Loucy (cell line): ENCODE data around the gene GAPDHS.

Source experiments
- EZH2phosphoT487 ChIP-seq: fragments of 200-600 bp; IDR thresholded peaks from 2 replicates; pipeline ENCODE4 v1.6.1; 2018; ENCODE audit warnings: antibody characterized with exemption, mild to moderate bottlenecking, moderate library complexity, borderline replicate concordance
- TF ChIP-seq, protein P1 (sequence below): fragments of 200-600 bp; sonication (generic); conservative IDR thresholded peaks from 2 replicates; pipeline ENCODE4 v1.5.1; 2014; ENCODE audit warnings: mild to moderate bottlenecking, antibody characterized with exemption, low read length

DNA sequence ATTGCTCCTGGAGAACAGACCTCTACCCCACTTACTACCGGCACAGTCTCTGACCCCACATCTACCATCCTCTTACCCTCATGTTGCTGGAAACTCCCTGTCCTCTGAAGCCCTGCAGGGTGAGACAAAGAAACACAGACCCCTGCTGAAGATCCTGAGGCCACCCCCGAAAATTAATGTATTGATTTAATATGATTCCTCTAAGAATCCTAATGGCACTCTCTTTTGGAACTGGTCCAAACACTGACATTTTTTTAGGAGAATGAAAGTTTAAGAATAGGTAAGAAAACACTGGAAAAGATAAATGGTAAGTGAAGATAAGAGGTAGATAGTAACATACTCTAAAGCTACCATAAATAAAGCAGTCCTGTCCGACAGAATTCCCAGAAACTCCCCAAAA lies 25.1 kb upstream of the GAPDHS start:
- TF ChIP-seq, protein P1, sequence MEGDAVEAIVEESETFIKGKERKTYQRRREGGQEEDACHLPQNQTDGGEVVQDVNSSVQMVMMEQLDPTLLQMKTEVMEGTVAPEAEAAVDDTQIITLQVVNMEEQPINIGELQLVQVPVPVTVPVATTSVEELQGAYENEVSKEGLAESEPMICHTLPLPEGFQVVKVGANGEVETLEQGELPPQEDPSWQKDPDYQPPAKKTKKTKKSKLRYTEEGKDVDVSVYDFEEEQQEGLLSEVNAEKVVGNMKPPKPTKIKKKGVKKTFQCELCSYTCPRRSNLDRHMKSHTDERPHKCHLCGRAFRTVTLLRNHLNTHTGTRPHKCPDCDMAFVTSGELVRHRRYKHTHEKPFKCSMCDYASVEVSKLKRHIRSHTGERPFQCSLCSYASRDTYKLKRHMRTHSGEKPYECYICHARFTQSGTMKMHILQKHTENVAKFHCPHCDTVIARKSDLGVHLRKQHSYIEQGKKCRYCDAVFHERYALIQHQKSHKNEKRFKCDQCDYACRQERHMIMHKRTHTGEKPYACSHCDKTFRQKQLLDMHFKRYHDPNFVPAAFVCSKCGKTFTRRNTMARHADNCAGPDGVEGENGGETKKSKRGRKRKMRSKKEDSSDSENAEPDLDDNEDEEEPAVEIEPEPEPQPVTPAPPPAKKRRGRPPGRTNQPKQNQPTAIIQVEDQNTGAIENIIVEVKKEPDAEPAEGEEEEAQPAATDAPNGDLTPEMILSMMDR, result no peak
- no peak for TF ChIP-seq EZH2phosphoT487
